Body of pancreas (tissue), 4 donors: ENCODE measurements around the gene MOGAT1.

Experiments used
- POLR2A ChIP-seq, 3 donors: fragments of 450-650 bp; IDR thresholded peaks; one replicate each; pipeline ENCODE4 v1.6.1; 2016; ENCODE audit warnings: antibody characterized with exemption in 3 of 3, mild to moderate bottlenecking in 2 of 3
- TF ChIP-seq, protein P1 (sequence below), 7 experiments: fragments of 450-650 bp in 4 of 7; fragments of 200-600 bp in 3 of 7; sonication (generic) in 3 of 7; IDR thresholded peaks; one replicate each; pipeline ENCODE4 v1.5.1; 2016 to 2019; ENCODE audit warnings: antibody characterized with exemption in 7 of 7

DNA sequence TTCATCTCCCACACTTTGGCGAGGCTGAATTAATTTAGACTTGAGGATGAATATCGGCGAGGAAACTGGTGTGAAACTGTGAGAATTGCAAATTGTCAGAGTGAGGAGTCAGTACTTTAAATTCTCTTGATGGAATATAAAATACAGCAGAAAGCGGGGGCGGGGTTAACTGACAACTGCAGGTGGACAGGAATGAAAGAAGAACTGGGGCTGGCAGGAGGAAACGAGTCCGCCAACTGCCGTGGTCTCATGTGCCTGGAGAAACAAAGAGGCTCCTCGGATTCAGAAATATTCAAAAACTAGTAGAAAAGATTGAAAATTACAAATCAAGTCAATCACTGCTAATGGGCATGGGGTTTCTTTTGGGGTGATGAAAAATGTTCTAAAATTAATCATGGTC lies 44.3 kb downstream of the MOGAT1 start:
- TF ChIP-seq, protein P1, sequence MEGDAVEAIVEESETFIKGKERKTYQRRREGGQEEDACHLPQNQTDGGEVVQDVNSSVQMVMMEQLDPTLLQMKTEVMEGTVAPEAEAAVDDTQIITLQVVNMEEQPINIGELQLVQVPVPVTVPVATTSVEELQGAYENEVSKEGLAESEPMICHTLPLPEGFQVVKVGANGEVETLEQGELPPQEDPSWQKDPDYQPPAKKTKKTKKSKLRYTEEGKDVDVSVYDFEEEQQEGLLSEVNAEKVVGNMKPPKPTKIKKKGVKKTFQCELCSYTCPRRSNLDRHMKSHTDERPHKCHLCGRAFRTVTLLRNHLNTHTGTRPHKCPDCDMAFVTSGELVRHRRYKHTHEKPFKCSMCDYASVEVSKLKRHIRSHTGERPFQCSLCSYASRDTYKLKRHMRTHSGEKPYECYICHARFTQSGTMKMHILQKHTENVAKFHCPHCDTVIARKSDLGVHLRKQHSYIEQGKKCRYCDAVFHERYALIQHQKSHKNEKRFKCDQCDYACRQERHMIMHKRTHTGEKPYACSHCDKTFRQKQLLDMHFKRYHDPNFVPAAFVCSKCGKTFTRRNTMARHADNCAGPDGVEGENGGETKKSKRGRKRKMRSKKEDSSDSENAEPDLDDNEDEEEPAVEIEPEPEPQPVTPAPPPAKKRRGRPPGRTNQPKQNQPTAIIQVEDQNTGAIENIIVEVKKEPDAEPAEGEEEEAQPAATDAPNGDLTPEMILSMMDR (IDR thresholded peaks at IDR 0.05), result no peak
- no peak for TF ChIP-seq POLR2A (IDR thresholded peaks at IDR 0.05)
